GM21526 (cell line): ENCODE measurements around the gene KRTAP4-8.
"Not testable (repeated sequence)": the region's sequence is repeated elsewhere in the genome, so short reads cannot be mapped to it uniquely, and the experiment has no call there.

Experiments used
- ATAC-seq: cut with Tn5 transposase; IDR thresholded peaks from one replicate; pipeline ENCODE4 v1.9.1; 2021; ENCODE audit warnings: moderate library complexity; ENCODE audit not compliant: unreplicated experiment, low FRiP score

KRTAP4-8 gene

GRCh38 chr17:41067281-41067680 is 30.7 kb downstream of the KRTAP4-8 start:
- ATAC-seq = no peak

GRCh38 chr17:41065829-41066624 is 31.9 kb downstream of the KRTAP4-8 start, which contains the start of gene KRTAP2-4:
KRTAP2-4 (minus strand) TSS chr17:41065879; CDS start chr17:41065845, 34 bp downstream.
- no peak for ATAC-seq

- not testable (repeated sequence) for ATAC-seq
Observed at GRCh38 chr17:41065016-41065689, 32.8 kb downstream of the KRTAP4-8 start.

GRCh38 chr17:41064301-41064700 is 33.6 kb downstream of the KRTAP4-8 start:
- ATAC-seq = no peak

GRCh38 chr17:41063449-41063848 is 34.5 kb downstream of the KRTAP4-8 start:
- ATAC-seq = no peak

GRCh38 chr17:41061964-41062363 is 36.0 kb downstream of the KRTAP4-8 start:
- ATAC-seq = no peak

GRCh38 chr17:41060052-41060604 is 37.8 kb downstream of the KRTAP4-8 start, which contains the start of gene KRTAP2-3:
KRTAP2-3 (minus strand) TSS chr17:41060114; CDS start chr17:41060050, 64 bp downstream.
- no peak for ATAC-seq

- ATAC-seq = not testable (repeated sequence)
Observed at GRCh38 chr17:41059276-41060051, 38.5 kb downstream of the KRTAP4-8 start.

GRCh38 chr17:41058741-41059140 is 39.2 kb downstream of the KRTAP4-8 start:
- no peak for ATAC-seq

GRCh38 chr17:41057547-41057946 is 40.4 kb downstream of the KRTAP4-8 start:
- no peak for ATAC-seq

- ATAC-seq = not testable (repeated sequence)
Observed at GRCh38 chr17:41055130-41055529, 42.8 kb downstream of the KRTAP4-8 start, which contains the start of gene KRTAP2-2. KRTAP2-2 (minus strand) TSS chr17:41055230; CDS start chr17:41055211, 19 bp downstream.

GRCh38 chr17:41054556-41054955 is 43.4 kb downstream of the KRTAP4-8 start:
- not testable (repeated sequence) for ATAC-seq

- ATAC-seq = no peak
Observed at GRCh38 chr17:41054025-41054424, 43.9 kb downstream of the KRTAP4-8 start.

- no peak for ATAC-seq
Observed at GRCh38 chr17:41052566-41052965, 45.4 kb downstream of the KRTAP4-8 start.

GRCh38 chr17:41049110-41049509 is 48.8 kb downstream of the KRTAP4-8 start:
- ATAC-seq = no peak

- ATAC-seq = no peak
Observed at GRCh38 chr17:41048441-41048840, 49.5 kb downstream of the KRTAP4-8 start.
